Thymus (tissue), 11 donors: ENCODE results near the gene NACC2. TPM values are rescaled to one million over a fixed set of nuclear protein-coding genes. Genes with fewer than 3 reads are reported as not detected.

ENCODE experiments used
- DNase-seq, 9 donors: peaks; one replicate each; pipeline ENCODE4 v3.0.0-alpha.2; 2013; ENCODE audit warnings: low spot score in 9 of 9, low read depth in 6 of 9, missing footprints in 1 of 9
- H3K27ac ChIP-seq, 2 donors: one replicate each; pipeline ENCODE4 v1.5.1; 2013; ENCODE audit warnings: control low read depth in 1 of 2, low read depth in 1 of 2, low read length in 1 of 2, mild to moderate bottlenecking in 1 of 2, moderate library complexity in 1 of 2
- H3K27me3 ChIP-seq, 2 donors: one replicate each; pipeline ENCODE4 v1.5.1; 2013; ENCODE audit warnings: low read length in 1 of 2; ENCODE audit not compliant: control insufficient read depth in 2 of 2, insufficient read depth in 1 of 2
- H3K36me3 ChIP-seq, 2 donors: one replicate each; pipeline ENCODE4 v1.5.1; 2013; ENCODE audit warnings: low read length in 1 of 2, mild to moderate bottlenecking in 1 of 2, moderate library complexity in 1 of 2; ENCODE audit not compliant: control insufficient read depth in 2 of 2, insufficient read depth in 2 of 2
- H3K4me1 ChIP-seq, 2 donors: one replicate each; pipeline ENCODE4 v1.5.1; 2013; ENCODE audit warnings: low read length in 2 of 2; ENCODE audit not compliant: control insufficient read depth in 2 of 2, insufficient read depth in 2 of 2
- H3K4me3 ChIP-seq, 2 donors: one replicate each; pipeline ENCODE4 v1.5.1; 2013; ENCODE audit warnings: low read length in 2 of 2, control low read depth in 1 of 2, mild to moderate bottlenecking in 1 of 2
- H3K9me3 ChIP-seq, 2 donors: one replicate each; pipeline ENCODE4 v1.5.1; 2013; ENCODE audit warnings: low read length in 1 of 2, mild to moderate bottlenecking in 1 of 2; ENCODE audit not compliant: control insufficient read depth in 2 of 2, insufficient read depth in 1 of 2
- WGBS: extraction: QIAGEN DNeasy Blood & Tissue Kit; methylation state at CpG from one replicate; pipeline ENCODE4 v1.1.7; 2013; 5-methylcytosine and 5-hydroxymethylcytosine counted together
- polyA plus RNA-seq: library from polyadenylated mRNA; stranded (reverse); fragments of 200-250 nt; gene quantifications from one replicate; pipeline ENCODE4 v1.2.3, GENCODE V29; 2013
- total RNA-seq: library from RNA; stranded (reverse); fragments of 120-200 nt; gene quantifications from one replicate; pipeline ENCODE4 v1.2.4, GENCODE V29; 2013
- donor health status: healthy.

Gene NACC2
- total and polyA plus RNA-seq, 2 donors = 1.5 to 4.4 TPM

GRCh38 chr9:136086213-136086881 is 8.7 kb downstream of the NACC2 start:
- Histone ChIP-seq H3K4me3 (no peak overlapping the region), H3K36me3 (no peaks in the 10 kb centered on the region), H3K9me3 (peaks cover 0 to 1% of the 10 kb centered on the region in 2 donors), H3K27me3 (peaks cover 0 to 26% of the 10 kb centered on the region in 2 donors), H3K4me1 (peaks cover 0 to 9% of the 10 kb centered on the region in 2 donors), H3K27ac (no peak overlapping the region)
- no peak for DNase-seq
- 95% methylated on average over 24 of the region's 24 CpGs for WGBS

- Histone ChIP-seq H3K36me3 (no peaks in the 10 kb centered on the region), H3K9me3 (peaks cover 0 to 1% of the 10 kb centered on the region in 2 donors), H3K27ac (no peak overlapping the region), H3K4me3 (no peak overlapping the region), H3K4me1 (peaks cover 0 to 9% of the 10 kb centered on the region in 2 donors), H3K27me3 (peaks cover 0 to 22% of the 10 kb centered on the region in 2 donors)
- 96% methylated on average over 16 of the region's 16 CpGs for WGBS
- DNase-seq = no peak
Observed at GRCh38 chr9:136085815-136086212, 9.3 kb downstream of the NACC2 start.

GRCh38 chr9:136084063-136084944 is 10.8 kb downstream of the NACC2 start:
- peaks cover 0 to 12% of the 10 kb centered on the region in 2 donors for H3K27me3 ChIP-seq
- no peak overlapping the region for H3K27ac ChIP-seq
- no peak for DNase-seq

GRCh38 chr9:136083558-136084062 is 11.5 kb downstream of the NACC2 start:
- no peak for DNase-seq
- Histone ChIP-seq H3K27me3 (peaks cover 0 to 5% of the 10 kb centered on the region in 2 donors), H3K36me3 (no peaks in the 10 kb centered on the region), H3K4me1 (no peaks in the 10 kb centered on the region), H3K9me3 (peaks cover 0 to 1% of the 10 kb centered on the region in 2 donors), H3K27ac (no peak overlapping the region), H3K4me3 (no peak overlapping the region)
- 95% methylated on average over 24 of the region's 24 CpGs for WGBS

More at GRCh38 chr9:136084063-136084944, 10.8 kb downstream of the NACC2 start:
- H3K4me3 ChIP-seq = no peak overlapping the region
- peaks cover 0 to 1% of the 10 kb centered on the region in 2 donors for H3K9me3 ChIP-seq
- 89% methylated on average over 33 of the region's 33 CpGs for WGBS
- no peaks in the 10 kb centered on the region for H3K36me3 ChIP-seq
- peaks cover 0 to 6% of the 10 kb centered on the region in 2 donors for H3K4me1 ChIP-seq

- peaks cover 0 to 1% of the 10 kb centered on the region in 2 donors for H3K9me3 ChIP-seq
- no peak overlapping the region for H3K27ac ChIP-seq
- 96% methylated on average over 34 of the region's 34 CpGs for WGBS
- H3K36me3 ChIP-seq = no peaks in the 10 kb centered on the region
- H3K4me3 ChIP-seq = no peak overlapping the region
- no peaks in the 10 kb centered on the region for H3K27me3 ChIP-seq
- no peaks in the 10 kb centered on the region for H3K4me1 ChIP-seq
- DNase-seq = no peak
Observed at GRCh38 chr9:136082496-136083361, 12.4 kb downstream of the NACC2 start.

GRCh38 chr9:136081826-136082495 is 13.1 kb downstream of the NACC2 start:
- H3K36me3 ChIP-seq = no peaks in the 10 kb centered on the region
- WGBS = 93% methylated on average over 24 of the region's 24 CpGs
- H3K9me3 ChIP-seq = peaks cover 0 to 1% of the 10 kb centered on the region in 2 donors
- no peaks in the 10 kb centered on the region for H3K4me1 ChIP-seq
- no peak for DNase-seq
- H3K27ac ChIP-seq = no peak overlapping the region
- H3K27me3 ChIP-seq = no peaks in the 10 kb centered on the region
- no peak overlapping the region for H3K4me3 ChIP-seq

GRCh38 chr9:136081113-136081825 is 13.8 kb downstream of the NACC2 start:
- H3K27ac ChIP-seq = no peak overlapping the region
- peaks cover 0 to 1% of the 10 kb centered on the region in 2 donors for H3K9me3 ChIP-seq
- 93% methylated on average over 27 of the region's 27 CpGs for WGBS
- H3K27me3 ChIP-seq = peaks cover 0 to 1% of the 10 kb centered on the region in 2 donors
- H3K4me3 ChIP-seq = no peak overlapping the region
- DNase-seq = no peak
- H3K4me1 ChIP-seq = no peaks in the 10 kb centered on the region
- no peaks in the 10 kb centered on the region for H3K36me3 ChIP-seq

GRCh38 chr9:136080716-136081112 is 14.4 kb downstream of the NACC2 start:
- Histone ChIP-seq H3K27ac (no peak overlapping the region), H3K27me3 (peaks cover 0 to 6% of the 10 kb centered on the region in 2 donors), H3K4me3 (no peak overlapping the region), H3K36me3 (no peaks in the 10 kb centered on the region), H3K4me1 (no peaks in the 10 kb centered on the region), H3K9me3 (peaks cover 0 to 1% of the 10 kb centered on the region in 2 donors)
- no peak for DNase-seq
- WGBS = 88% methylated on average over 23 of the region's 23 CpGs
